Pulmonary artery endothelial cell (primary cell): ENCODE data around the gene MRPS14. TPM values are rescaled to one million over a fixed set of nuclear protein-coding genes. Genes with fewer than 3 reads are reported as not detected.

Source experiments
- DNase-seq: peaks from one replicate; pipeline ENCODE4 v3.0.0-alpha.2; 2011; ENCODE audit warnings: low read depth, low spot score
- total RNA-seq: library from RNA; depleted of rRNA; stranded (reverse); fragments of >200 nt; gene quantifications from 2 replicates; pipeline ENCODE4 v1.2.3, GENCODE V29; 2014

The MRPS14 gene
- total RNA-seq, 1 donor from 2014 or later, result 30.3 TPM

DNA sequence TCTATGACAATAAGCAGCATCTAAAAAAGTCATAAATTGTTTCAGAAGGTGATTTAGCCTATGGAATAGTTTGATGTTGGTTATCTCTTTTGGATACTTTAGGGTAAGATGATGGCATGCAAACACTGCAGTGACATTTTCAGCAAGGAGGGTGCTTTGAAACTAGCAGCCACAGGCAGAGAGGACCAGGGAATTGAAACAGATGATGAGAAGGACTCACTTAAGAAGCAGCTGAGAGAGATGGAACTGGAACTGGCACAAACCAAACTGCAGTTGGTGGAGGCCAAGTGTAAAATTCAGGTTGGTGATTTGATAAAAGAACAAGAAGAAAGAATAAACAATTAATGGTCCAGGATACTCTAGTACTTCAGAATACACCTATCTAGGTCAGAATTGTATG is 34.7 kb downstream of the MRPS14 start:
- DNase-seq, result no peak

DNA sequence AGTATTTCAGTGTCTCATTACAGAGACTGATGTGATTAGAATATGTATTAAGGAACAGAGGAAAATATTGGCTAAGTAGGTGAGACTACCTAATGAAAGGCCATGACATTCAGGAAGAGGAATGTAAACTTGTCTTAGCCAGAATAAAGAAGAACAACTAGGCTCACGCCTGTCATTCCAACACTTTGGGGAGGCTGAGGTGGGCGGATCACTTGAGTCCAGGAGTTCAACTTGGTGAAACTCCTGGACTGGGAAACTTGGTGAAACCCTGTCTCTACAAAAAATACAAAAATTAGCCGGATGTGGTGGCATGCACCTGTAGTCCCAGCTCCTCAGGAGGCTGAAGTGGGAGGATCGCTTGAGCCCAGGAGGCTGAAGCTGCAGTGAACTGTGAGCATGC is 38.3 kb downstream of the MRPS14 start:
- no peak for DNase-seq

DNA sequence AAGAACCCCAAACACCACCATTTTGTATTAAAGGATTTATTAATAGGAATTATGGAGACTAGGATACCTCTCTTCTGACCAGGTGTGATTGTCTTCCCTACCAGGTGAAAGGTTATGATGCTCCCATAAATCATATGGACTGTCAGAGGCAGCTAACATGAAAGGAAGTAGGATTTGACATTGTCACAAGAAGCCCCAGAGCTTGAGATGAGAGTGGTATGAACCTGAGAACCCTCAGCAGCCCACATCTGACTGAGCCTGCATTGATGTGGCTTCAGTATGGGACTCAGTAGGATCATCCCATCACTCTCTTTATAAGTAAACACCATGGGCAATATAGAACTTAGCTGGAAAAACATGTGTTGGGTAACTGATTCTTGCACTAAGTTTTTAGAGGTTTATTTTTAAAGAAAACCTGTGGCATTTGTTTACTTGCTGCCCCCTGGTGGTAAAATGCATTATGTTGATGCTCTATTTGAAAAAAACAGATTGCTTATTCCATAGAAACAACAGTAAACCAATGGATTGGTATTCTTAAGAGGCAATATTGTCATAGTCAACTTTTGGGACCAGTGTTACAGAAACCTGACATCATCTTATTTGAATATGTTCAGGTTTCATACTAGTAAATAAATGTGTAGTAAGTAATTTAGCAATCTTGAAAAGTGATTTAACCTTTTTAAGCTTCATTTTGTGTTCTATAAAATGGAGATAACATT is 40.1 kb downstream of the MRPS14 start:
- no peak for DNase-seq

DNA sequence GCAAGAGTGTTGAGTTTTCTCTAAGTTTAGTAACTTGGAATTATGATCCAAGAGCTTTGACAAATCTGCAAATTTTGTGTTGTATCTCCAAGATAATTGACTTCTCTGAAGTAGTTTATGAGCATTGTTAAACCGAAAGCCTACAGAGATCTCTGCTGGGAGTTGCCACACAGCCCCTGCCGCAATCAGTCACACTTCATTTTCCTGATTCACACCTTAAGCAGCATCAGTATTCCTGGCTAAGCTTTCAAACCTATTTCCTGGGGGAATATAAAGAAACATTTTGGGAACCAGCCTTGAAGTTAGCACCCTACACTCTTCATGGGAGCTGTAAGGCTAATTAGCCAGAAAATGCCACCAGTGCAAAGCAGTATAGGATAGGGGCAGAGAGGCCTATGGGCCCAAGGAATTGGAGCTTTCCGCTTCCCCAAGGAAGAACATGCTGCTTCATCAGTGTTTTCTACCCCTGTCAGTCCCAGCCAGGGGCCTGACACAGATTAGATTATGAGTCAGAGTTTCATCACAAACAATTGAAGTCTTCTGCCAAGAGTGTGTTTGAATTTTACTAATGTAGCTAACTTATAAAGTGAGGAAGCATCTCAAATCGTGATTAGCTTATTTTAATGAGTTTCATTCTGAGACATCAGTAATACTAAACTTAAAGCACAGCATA is 46.7 kb downstream of the MRPS14 start:
- DNase-seq, result no peak

DNA sequence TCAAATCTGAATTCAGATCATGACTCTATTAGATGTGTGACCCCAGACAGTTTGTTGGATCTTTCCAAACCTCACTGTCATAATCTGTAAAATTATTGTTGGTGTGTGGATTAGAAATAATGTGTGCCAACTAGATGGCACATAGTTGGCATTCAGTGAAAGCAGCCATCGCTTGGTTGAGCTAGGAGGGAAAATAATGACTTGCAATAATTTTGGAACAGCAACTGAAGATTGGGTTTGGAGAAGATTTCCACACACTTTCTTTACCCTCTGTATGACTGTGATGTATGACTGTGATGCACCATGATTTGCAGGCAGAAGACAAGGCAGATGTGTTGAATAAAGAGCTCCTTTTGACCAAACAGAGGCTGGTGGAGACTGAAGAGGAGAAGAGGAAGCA is 47.5 kb downstream of the MRPS14 start:
- DNase-seq, result no peak

DNA sequence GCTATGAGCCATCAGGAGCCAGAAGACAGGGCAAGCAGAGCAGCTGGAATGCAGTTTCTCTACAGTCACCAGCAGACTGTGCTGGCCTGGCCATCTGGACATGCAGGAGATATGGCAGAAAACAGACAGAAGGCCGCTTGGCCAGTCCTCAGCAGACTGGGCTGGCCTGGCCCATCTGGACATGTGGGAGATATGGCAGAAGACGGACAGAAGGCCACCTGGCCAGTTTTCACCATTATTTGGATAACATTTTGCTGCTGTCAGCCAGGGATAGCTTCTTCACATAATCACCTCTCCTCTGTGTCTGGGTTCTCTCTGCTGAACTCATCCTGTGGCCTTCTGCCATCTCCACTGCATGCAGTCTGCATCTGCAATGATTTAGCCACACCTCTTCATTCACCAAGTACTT is 48.5 kb downstream of the MRPS14 start:
- DNase-seq, result no peak

DNA sequence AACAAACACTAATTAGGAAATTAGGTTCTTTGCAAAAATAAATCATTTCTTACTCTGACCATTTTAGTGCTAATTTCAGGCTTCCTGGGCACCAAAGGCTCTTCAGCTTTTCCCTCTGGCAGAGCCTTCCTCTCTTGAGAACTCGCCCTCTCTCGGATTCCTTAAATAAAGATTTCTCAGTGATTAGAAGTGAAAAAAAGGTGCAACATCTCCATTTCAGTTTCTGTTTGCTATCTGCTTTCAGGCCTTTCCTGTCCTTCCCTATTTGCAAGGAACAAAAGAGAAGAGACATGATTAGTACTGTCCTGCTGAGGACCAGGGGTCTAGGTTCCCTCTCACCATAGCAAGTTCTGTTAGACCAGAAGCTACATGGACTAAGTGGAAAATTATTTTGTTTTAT is 51.3 kb downstream of the MRPS14 start:
- no peak for DNase-seq

DNA sequence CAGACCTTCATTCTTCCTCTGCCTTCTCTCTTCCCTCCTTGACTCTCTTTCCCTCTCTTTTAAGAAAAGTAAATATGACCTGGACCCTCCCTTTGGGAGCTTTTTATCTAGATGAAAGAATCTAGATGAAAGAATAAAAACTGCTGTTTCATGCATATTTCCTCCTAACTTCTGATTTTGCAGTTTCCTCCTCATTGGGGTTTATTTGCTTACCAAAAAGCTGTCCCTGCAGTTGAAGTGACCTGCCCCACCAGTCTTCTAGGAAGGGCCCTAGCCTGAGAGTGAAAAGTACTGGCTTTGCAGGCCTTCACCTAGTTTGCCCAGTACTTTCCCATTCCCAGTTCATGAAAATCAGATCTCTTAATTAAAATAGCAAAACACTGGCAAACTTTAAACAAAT is 51.8 kb downstream of the MRPS14 start:
- no peak for DNase-seq

DNA sequence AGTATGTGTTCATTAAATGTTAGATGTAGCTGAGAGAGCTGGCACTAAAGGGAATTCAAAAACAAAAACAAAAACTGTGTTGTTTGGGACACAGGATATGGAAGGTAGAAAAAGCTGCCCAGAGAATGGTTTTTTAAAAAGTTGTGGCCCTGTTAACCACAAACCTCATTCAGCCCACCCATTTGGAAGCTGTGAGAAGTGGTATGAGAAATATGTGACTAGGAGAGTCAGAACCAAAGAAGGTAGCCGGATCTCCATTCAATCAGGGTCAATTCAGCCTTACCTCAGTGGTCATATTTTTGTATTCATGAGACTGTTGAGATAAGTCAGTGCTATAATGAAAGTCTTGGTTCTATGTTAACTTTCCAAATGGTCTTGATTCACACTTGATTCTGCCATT is 53.2 kb downstream of the MRPS14 start:
- DNase-seq, result no peak

DNA sequence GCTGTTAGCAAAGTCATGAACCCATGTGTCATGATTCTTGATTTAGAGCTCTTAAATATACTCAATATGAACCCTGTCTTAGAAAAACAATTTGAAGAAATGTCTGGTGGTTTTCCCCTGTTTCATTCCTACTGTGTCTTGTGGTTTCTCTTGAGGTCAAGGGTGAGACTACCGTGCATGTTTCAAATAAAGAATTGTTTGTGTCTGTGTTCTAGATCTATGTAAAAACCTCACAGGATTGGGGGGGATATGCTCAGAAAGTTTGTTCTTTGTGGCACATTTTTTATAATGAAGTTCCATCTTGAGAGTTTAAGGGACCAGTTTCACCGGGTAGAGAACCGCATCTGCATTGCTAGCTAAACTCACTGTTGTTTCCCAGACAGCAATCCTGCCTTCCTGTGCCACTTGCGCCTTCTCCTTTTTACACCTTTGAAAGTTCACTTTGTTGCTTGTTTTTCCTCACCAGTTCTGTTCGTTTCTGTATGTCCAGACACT is 54.4 kb downstream of the MRPS14 start:
- peak; percentile 17 for DNase-seq

DNA sequence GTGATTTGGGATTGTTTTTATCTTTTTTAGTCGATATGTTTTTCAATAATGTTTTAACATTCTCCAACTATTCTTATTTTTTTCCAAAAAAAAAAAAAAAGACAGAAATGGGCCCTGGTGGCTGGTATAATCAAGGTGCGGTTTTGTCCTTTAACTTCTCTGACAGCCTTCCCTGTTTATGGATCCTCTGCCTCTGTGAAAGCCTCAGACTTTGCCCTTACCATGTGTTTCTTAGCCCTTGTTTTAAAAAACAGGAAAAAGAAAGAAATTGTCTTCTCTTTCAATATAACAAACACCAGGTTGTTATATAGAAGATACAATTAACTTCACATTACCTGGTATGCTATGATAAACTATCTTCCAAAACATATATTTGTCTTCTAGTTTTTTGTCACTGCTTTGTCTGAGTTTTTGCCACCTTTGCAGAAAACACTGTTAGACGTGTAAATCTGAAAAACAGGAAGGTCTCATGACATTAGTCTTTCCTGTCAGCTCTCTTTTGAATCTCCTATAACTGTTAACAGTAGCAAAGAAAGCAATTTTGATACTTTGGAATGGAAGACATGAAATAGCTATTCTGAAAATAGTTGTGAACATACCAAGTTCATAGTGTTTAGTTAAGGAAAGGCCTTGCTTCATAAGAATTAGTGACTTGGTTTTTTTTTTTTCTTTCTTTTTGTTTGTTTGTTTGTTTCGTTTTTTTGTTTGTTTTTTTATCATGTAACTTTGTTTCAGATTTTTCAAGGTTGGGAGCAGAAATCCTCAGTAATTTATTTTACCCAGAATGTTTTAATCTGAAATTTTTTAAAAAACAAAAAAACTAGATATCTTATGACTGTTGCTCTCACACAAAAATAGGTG is 55.1 kb downstream of the MRPS14 start:
- no peak for DNase-seq

DNA sequence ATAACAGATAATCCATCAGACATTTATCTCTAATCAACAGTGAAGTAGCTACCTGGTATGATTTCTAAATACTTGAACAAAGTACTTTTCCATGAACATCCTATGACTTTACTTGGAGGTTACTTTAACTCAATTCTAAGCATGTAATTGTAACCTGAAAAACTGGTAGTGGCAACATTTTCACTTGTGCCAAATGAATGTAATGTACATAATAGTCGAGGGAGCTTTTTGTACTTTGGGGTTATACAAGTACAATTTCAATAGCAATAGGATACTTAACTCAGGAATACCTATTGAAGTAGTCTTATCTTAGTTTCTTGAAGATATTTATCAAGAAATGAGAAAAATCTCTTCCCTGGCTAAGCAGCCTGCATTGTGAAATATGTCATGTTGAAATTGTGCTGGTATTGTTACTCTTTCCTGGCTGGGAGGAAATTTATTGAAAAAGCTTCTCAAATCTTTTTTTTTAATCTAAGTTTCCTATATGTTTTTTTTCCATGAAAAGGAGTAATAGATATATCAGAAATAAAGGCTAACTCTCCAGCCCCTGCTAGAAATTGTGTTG is 57.1 kb downstream of the MRPS14 start:
- no peak for DNase-seq

DNA sequence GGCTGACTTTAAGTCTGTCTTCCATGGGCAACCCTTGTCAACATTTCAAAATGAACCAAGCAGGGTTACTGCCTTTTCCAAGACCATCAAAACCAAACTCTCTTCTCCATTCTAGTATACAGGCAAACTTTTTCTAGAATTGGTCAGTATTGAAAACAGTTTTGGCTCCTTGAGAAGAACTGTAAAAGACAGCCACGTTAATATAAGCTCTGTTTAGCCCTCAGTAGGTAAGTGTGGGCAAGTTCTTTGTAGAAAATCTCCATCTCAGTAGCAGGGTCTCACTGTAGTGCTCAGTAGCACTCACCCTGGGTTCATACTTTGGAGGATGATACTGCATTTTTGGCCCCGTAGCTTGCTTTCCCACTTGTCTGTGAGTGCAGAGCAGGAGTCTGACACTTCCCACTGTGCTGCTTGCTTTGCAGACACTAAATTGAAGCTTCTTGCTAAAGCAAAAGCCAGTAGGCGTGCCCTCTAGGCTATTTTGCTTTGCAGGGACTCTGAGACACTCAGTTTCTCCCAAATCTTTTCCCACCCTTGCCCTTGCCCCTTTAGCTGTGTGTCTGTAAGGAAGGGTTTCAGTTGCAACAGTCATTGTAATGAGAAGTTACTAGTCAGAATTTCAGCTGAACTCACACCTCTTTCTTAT is 57.7 kb downstream of the MRPS14 start:
- DNase-seq, result no peak

DNA sequence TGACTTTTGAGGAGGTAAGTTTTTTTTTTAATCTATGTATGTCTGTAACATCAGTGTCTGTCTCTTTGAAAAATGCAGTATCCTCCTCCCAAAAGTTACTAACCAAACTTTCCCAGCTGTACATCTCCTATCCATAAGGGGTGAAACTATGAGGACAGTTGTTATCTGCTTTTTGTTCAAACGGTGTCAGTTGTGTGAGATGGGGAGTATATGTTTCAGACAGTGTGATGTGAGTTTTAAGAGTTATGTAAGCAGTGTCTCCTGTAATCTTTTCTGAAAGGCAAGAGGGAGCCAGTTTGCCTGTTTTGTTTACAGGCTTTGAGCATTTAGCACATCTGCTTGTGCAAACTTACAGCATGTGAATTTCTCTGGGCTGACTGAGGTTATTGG is 58.3 kb downstream of the MRPS14 start:
- no peak for DNase-seq

DNA sequence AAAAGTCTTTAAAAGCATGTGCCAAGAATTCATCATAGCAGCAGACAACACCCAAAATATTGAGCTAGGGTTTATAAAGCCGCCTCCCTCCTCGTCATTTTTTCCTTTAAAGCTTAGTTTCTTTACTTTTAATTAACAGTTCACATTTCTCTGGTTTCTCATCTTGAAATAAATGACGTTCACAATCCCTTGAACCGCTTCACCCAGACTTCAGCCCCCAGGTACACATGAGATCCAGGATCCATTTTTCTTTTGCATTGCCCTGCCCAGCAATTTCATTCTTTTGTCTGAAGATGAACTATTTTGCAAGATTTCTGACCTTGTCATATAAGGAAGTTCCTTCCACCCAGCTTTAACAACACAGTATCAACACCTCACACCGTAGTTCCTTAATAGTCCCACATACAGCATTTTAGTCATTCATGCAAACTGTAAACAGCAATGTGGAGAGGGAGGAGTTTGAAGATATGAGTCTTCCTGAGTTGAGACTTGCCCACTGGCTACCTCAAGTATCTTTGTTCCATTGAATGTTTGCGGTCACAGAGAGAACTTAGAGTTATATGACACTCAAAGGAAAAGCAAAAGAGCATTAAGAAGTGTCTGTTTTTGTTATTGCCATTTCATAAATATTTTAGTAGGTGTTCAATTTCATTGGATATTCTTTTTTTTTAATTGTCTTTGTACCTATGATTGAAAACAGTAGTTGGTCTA is 58.8 kb downstream of the MRPS14 start:
- no peak for DNase-seq

DNA sequence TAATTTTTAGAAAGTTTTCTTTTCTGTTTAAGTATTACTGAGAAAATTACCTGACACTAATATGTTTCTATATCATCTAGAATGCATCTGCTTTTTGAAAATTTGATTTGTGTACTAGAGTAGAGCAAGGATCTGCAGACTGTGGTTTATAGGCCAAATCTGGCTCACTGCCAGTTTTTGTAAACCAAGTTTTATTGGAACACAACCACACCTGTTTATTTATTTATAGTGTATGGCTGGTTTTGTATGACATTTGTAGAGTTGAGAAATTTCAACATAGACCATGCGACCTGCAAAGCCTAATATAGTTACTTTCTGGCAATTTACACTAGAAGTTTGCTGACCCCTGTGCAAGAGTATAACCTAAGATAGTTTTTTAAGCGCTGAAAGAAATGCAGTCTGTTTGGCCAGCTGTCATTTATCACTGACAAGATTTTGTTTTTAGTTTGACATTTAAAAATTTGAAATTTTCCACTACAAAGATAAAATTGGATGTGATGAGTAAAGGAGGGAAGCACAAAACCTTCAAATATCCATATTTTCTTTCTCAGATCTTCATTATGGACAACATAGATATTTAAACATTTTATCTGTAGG is 59.6 kb downstream of the MRPS14 start:
- DNase-seq, result no peak
